Mononuclear cell (primary cell): ENCODE data around the gene NOC2L. TPM values are rescaled to one million over a fixed set of nuclear protein-coding genes. Genes with fewer than 3 reads are reported as not detected.

ENCODE experiments used
- total RNA-seq: library from RNA; depleted of rRNA; stranded (reverse); fragments of >200 nt; gene quantifications from one replicate; pipeline ENCODE4 v1.2.3, GENCODE V29; 2012

The NOC2L gene
- total RNA-seq, 1 donor: 27.2 TPM

Other genes with a start within 250 kb of the NOC2L start
- not detected for gene SAMD11, start 35.3 kb downstream of the NOC2L start, total RNA-seq
- 2.2 TPM for gene KLHL17, start 1.3 kb upstream of the NOC2L start, total RNA-seq
- 0.10 TPM for gene PLEKHN1, start 7.2 kb upstream of the NOC2L start, total RNA-seq
- 0.10 TPM for gene PERM1, start 22.8 kb upstream of the NOC2L start, total RNA-seq
- 3.6 TPM for gene HES4, start 40.8 kb upstream of the NOC2L start, total RNA-seq
- gene ISG15, start 54.2 kb upstream of the NOC2L start, total RNA-seq: 50.6 TPM
- gene AGRN, start 60.9 kb upstream of the NOC2L start, total RNA-seq: 2.6 TPM
- gene RNF223, start 115.0 kb upstream of the NOC2L start, total RNA-seq: not detected
- 9.6 TPM for gene C1orf159, start 156.8 kb upstream of the NOC2L start, total RNA-seq
- gene TTLL10, start 214.6 kb upstream of the NOC2L start, total RNA-seq: 0.42 TPM
- 1.2 TPM for gene TNFRSF18, start 247.3 kb upstream of the NOC2L start, total RNA-seq